H7 (cell line): Measurements from ENCODE around the gene CALCOCO2. TPM values are rescaled to one million over a fixed set of nuclear protein-coding genes. Genes with fewer than 3 reads are reported as not detected.
A peak's percentile ranks its signal among the peaks of the same experiment; 100 is the strongest.

Experiments
- DNase-seq: peaks from one replicate; pipeline ENCODE4 v3.0.0; 2012
- H3K27me3 ChIP-seq: 2 replicates; pipeline ENCODE4 v1.6.0; 2011; ENCODE audit warnings: mild to moderate bottlenecking, low read length; ENCODE audit not compliant: control insufficient read depth, insufficient read depth
- H3K36me3 ChIP-seq: replicated peaks from 2 replicates; pipeline ENCODE4 v1.5.1; 2011; ENCODE audit warnings: low read length; ENCODE audit not compliant: control insufficient read depth, insufficient read depth
- H3K4me3 ChIP-seq: 2 replicates; pipeline ENCODE4 v1.5.1; 2011; ENCODE audit warnings: low read depth, mild to moderate bottlenecking, control low read depth, low read length, moderate library complexity; ENCODE audit not compliant: insufficient read depth
- total RNA-seq: library from RNA; depleted of rRNA; stranded (reverse); fragments of >200 nt; shearing (Covaris generic); gene quantifications from 2 replicates; pipeline ENCODE4 v1.2.3, GENCODE V29; 2014

CALCOCO2 gene
- total RNA-seq, 1 experiment from 2014 or later = 19.4 TPM

GRCh38 chr17:48878920-48879898, 48.4 kb downstream of the CALCOCO2 start:
- DNase-seq = peak; percentile 86
- no peaks in the 10 kb centered on the region for H3K27me3 ChIP-seq
- no peaks in the 10 kb centered on the region for H3K36me3 ChIP-seq
- no peak overlapping the region for H3K4me3 ChIP-seq

DNA sequence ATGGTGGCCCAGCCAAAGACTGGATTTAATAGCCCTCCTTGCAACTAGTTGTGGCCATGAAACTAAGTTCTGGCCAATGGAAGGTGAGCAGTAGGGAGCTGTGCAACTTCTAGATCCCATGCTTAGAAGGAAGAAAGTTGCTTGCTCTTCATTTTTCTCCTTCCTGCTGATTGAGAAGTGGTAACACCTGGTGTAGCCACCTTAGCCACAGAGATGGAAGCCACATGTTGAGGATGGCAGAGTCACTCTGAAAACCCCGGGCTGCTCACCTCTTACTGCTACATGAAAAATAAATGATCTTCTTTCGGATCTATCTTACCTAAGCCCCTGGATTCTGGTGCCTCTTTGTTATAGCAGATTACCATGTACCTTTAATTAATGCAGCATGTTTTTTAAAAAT, 51.4 kb downstream of the CALCOCO2 start:
- Histone ChIP-seq H3K4me3 (no peak overlapping the region), H3K27me3 (no peaks in the 10 kb centered on the region), H3K36me3 (no peaks in the 10 kb centered on the region)
- no peak for DNase-seq

DNA sequence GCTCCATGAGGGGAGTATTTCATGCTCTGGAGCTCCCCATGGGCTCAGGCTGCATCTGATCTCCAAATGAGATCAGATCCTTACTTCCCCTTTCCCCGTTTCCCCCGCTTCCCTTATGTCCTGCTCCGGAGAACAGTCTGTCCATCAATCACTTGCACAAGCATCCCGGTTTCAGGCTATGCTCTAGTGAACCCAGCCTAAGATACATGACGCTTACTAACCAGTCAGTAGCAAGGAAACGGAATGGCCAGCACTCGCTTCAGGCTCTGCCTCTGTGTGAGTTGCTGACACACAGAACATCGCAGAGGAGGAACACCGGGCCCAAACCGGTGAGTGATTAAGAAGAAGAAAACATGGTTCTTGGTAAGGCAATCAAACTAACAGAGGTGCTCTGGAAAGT, 52.3 kb downstream of the CALCOCO2 start:
- no peak overlapping the region for H3K4me3 ChIP-seq
- H3K36me3 ChIP-seq = no peaks in the 10 kb centered on the region
- no peak for DNase-seq
- no peaks in the 10 kb centered on the region for H3K27me3 ChIP-seq

- no peaks in the 10 kb centered on the region for H3K27me3 ChIP-seq
- peaks cover 6% of the 10 kb centered on the region for H3K36me3 ChIP-seq
- no peak overlapping the region for H3K4me3 ChIP-seq
- no peak for DNase-seq
These were observed 59.3 kb downstream of the CALCOCO2 start for GRCh38 chr17:48890086-48890485.

- H3K36me3 ChIP-seq = peaks cover 11% of the 10 kb centered on the region
- peak overlapping the region; percentile 81 for H3K4me3 ChIP-seq
- no peaks in the 10 kb centered on the region for H3K27me3 ChIP-seq
- DNase-seq = no peak
These were observed 62.3 kb downstream of the CALCOCO2 start for GRCh38 chr17:48892940-48893645.

- Histone ChIP-seq H3K4me3 (peak overlapping the region; percentile 81), H3K36me3 (peaks cover 11% of the 10 kb centered on the region), H3K27me3 (no peaks in the 10 kb centered on the region)
- no peak for DNase-seq
These were observed 63.0 kb downstream of the CALCOCO2 start for GRCh38 chr17:48893646-48894508.

DNA sequence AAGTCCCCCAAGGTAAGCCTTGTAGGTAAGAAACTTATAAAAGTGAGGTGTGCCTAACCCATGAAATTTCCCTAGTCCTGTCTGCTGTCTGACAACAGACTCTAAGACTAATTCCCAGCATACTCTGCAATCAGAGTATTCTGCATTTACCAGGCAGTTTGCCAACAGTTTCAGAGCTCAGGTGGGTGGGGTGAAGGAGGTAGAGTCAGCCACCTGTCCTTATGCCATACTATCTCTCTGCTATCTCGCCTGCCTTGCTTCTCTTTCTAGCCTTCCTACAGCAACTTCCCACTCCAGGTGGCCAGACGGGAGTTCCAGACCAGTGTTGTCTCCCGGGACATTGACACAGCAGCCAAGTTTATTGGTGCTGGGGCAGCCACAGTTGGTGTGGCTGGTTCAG, 64.1 kb downstream of the CALCOCO2 start:
- H3K27me3 ChIP-seq = no peaks in the 10 kb centered on the region
- DNase-seq = no peak
- peaks cover 11% of the 10 kb centered on the region for H3K36me3 ChIP-seq
- no peak overlapping the region for H3K4me3 ChIP-seq

GRCh38 chr17:48901241-48901640, 70.4 kb downstream of the CALCOCO2 start:
- no peak for DNase-seq
- Histone ChIP-seq H3K4me3 (no peak overlapping the region), H3K27me3 (no peaks in the 10 kb centered on the region), H3K36me3 (peaks cover 2% of the 10 kb centered on the region)

GRCh38 chr17:48903401-48903800, 72.6 kb downstream of the CALCOCO2 start:
- H3K4me3 ChIP-seq = no peak overlapping the region
- H3K27me3 ChIP-seq = no peaks in the 10 kb centered on the region
- DNase-seq = no peak
- no peaks in the 10 kb centered on the region for H3K36me3 ChIP-seq

GRCh38 chr17:48904428-48904827, 73.6 kb downstream of the CALCOCO2 start:
- no peaks in the 10 kb centered on the region for H3K36me3 ChIP-seq
- DNase-seq = no peak
- H3K27me3 ChIP-seq = no peaks in the 10 kb centered on the region
- no peak overlapping the region for H3K4me3 ChIP-seq

DNA sequence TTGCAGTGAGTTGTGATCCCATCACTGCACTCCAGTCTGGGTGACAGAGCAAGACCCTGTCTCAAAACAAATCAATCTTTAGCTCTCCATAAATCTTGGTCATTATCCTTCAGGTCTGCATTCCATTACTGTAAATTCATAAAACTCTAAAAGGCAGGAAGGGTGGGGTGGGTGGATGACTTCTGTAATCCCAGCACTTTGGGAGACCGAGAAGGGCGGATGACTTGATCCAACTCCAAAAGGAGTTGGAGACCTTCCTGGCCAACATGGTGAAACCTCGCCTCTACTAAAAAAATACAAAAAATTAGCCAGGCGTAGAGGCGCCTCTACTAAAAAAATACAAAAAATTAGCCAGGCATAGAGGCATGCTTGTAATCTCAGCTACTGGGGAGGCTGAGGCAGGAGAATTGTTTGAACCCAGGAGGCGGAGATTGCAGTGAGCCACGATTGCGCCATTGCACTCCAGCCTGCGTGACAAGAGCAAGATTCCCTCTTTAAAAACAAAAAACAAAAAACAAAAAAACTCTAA, 75.2 kb downstream of the CALCOCO2 start:
- no peak for DNase-seq
- Histone ChIP-seq H3K4me3 (no peak overlapping the region), H3K27me3 (no peaks in the 10 kb centered on the region), H3K36me3 (peaks cover 5% of the 10 kb centered on the region)

GRCh38 chr17:48907713-48908046, 76.8 kb downstream of the CALCOCO2 start:
- DNase-seq = no peak
- Histone ChIP-seq H3K36me3 (peaks cover 12% of the 10 kb centered on the region), H3K27me3 (no peaks in the 10 kb centered on the region), H3K4me3 (peak overlapping the region; percentile 89)

- Histone ChIP-seq H3K27me3 (no peaks in the 10 kb centered on the region), H3K4me3 (peak within 1 kb of the TSS; percentile 89), H3K36me3 (peaks cover 16% of the 10 kb centered on the region)
- peak; percentile 98 for DNase-seq
These were observed 77.4 kb downstream of the CALCOCO2 start, which contains the start of gene UBE2Z for GRCh38 chr17:48908047-48908843. Gene UBE2Z (plus strand): TSS chr17:48908407. CDS start chr17:48908504, 97 bp downstream.
